HUES64 (cell line): ENCODE results near the gene SLC39A11.
"Not testable (repeated sequence)": the region's sequence is repeated elsewhere in the genome, so short reads cannot be mapped to it uniquely, and the experiment has no call there.

Source experiments
- H3K27ac ChIP-seq: 2 replicates; pipeline ENCODE4 v1.7.0; 2013; ENCODE audit warnings: low read depth, low read length, inconsistent platforms
- H3K27me3 ChIP-seq: 2 replicates; pipeline ENCODE4 v1.6.1; 2013; ENCODE audit warnings: mild to moderate bottlenecking, low read length; ENCODE audit not compliant: insufficient read depth
- H3K36me3 ChIP-seq: 2 replicates; pipeline ENCODE4 v1.6.1; 2013; ENCODE audit warnings: mild to moderate bottlenecking, low read length; ENCODE audit not compliant: insufficient read depth
- H3K4me1 ChIP-seq: 2 replicates; pipeline ENCODE4 v1.6.1; 2013; ENCODE audit warnings: mild to moderate bottlenecking, low read length, moderate library complexity; ENCODE audit not compliant: insufficient read depth
- H3K4me3 ChIP-seq: 2 replicates; pipeline ENCODE4 v1.5.1; 2013; ENCODE audit warnings: mild to moderate bottlenecking, low read length, moderate library complexity
- H3K9ac ChIP-seq: 2 replicates; pipeline ENCODE4 v1.6.1; 2013; ENCODE audit warnings: mild to moderate bottlenecking, low read depth, low read length
- H3K9me3 ChIP-seq: 2 replicates; pipeline ENCODE4 v1.6.1; 2013; ENCODE audit warnings: low read depth, low read length; ENCODE audit not compliant: insufficient read depth
- WGBS: fragments of 150-250, 120-280 bp; methylation state at CpG from one replicate; pipeline ENCODE4 v1.1.7; 2013; ENCODE audit warnings: missing lambda C conversion rate; 5-methylcytosine and 5-hydroxymethylcytosine counted together

SLC39A11 gene

DNA sequence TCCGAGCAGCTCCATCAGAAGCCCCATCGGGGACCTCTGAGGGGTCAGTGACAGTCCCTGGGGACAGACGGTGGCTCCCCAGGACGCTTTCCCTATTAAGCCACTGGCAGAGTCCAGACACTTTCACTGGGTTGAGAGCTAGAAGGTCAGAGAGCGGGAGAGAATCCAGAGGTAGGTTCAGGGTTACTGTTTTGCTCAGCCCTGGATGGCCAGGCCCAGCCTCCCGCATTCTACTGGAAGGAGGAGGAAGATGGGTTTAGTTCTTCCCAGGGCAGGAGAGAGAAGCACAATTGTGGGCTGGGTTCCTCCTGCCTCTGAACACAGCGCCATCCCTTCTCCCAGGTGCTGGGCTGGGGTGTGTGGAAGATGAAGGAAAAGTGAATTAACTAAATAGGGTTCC, 452.8 kb downstream of the SLC39A11 start:
- H3K27ac ChIP-seq = no peak overlapping the region

DNA sequence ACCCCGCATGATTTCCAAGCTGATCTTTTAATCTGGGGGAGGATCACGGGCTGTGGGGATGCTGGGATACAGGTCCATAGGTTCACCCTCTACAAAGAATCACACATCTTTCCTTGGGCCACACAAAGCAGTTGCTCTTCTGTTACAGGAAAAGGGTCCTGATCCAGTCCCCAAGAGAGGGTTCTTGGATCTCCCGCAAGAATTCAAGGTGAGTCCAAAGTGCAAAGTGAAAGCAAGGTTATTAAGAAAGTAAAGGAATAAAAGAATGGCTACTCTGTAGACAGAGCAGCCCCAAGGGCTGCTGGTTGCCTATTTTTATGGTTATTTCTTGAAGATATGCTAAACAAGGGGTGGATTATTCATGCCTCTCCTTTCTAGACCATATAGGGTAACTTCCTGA, 453.6 kb downstream of the SLC39A11 start:
- not testable (repeated sequence) for H3K9ac ChIP-seq, H3K27me3 ChIP-seq, H3K9me3 ChIP-seq, H3K36me3 ChIP-seq, H3K4me3 ChIP-seq, H3K27ac ChIP-seq, H3K4me1 ChIP-seq
- over 99% methylated on average over 3 of the region's 3 CpGs for WGBS

More for the DNA sequence above, 452.8 kb downstream of the SLC39A11 start:
- Histone ChIP-seq H3K27me3 (no peaks in the 10 kb centered on the region), H3K4me3 (no peak overlapping the region), H3K4me1 (no peaks in the 10 kb centered on the region), H3K36me3 (no peaks in the 10 kb centered on the region), H3K9me3 (no peaks in the 10 kb centered on the region), H3K9ac (no peak overlapping the region)
- WGBS = 94% methylated on average over 7 of the region's 7 CpGs

DNA sequence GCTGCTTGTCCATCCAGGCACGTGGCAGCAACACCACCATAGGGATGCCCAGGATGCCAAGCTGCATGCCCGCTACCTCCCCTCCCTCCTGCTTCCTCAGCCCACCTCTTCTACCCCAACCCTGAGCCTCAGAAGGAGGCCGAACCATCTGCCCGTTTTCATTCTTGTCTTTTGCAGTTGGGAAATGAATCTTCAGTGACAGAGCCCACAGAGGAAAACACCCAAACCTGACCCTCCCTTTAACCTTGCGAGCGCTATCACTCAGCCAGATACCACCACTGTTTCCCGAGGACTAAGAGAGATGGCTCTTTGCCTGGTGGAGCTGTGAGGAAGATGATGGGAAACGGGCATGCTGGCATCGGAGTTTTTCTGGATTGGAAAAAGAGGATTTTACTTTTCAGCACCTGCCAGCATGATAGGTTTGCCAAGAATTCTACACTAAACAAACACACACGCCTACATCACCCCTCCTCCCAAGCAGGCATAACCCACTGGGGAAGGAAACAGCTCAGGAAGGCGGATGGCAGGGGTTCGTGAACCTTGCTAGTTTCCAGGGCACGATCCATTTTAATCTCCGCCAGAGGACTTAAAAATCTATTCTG, 457.4 kb downstream of the SLC39A11 start:
- no peaks in the 10 kb centered on the region for H3K9me3 ChIP-seq
- no peak overlapping the region for H3K4me3 ChIP-seq
- 0 out of 2 replicates have a peak, but pooled peaks cover 2% of the 10 kb centered on the region for H3K4me1 ChIP-seq
- H3K9ac ChIP-seq = no peak overlapping the region
- no peak overlapping the region for H3K27ac ChIP-seq
- H3K27me3 ChIP-seq = no peaks in the 10 kb centered on the region
- no peaks in the 10 kb centered on the region for H3K36me3 ChIP-seq
- 92% methylated on average over 14 of the region's 14 CpGs for WGBS

DNA sequence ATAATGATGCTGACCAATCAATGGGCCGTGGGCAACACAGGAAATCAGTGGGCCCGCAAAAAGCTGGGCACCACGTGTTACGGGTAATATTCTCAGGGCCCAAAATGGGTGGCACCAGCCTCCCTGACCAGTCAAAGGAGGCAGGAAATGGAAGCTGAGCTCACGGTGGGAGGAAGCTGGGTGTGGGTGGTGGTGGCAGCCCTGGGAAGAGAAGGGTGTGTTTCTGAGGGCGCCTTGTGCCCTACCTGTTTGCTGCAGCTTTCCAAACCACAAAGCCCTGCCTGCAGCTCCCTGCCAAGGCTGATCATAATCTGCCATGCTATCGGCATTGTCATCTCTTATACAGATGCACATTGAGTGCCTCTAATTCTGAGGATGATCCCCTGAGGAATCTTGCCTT, 457.9 kb downstream of the SLC39A11 start:
- Histone ChIP-seq H3K4me1 (0 out of 2 replicates have a peak, but pooled peaks cover 2% of the 10 kb centered on the region), H3K9ac (no peak overlapping the region)

DNA sequence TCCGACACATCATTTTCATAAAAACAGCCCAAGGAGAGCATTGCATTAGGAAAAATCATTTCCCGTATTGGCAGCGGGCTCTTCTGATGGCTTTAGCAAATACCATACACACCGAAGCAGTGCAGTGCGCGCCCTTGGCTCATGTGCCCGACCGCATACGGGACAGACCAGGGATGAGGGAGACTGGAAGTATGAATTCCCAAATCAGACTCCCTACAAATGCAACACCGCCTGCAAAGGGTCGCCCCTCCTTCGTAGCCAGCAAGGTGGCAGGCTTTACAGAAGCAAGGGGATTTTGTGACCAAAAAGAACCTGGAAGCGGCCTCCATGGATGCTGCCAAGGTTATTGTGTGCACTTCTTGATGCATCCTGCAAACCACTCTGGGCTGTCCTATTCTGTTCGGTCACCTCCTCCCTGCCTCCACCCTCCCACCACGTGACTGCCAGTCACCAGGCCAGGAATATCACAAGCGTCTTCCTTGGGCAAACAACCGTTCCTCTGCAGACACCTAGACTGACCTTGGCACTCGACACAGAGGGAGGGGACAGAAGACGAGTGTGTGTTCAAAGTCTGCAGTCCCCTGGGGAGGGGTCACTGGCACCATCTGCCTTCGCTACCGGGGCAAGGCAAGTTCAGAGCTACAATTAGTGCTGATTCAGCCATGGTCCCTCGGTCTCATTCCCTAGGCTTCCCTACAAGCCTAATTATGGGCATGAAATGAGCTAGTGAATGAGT, 460.4 kb downstream of the SLC39A11 start:
- Histone ChIP-seq H3K27me3 (no peaks in the 10 kb centered on the region), H3K27ac (no peak overlapping the region), H3K4me1 (0 out of 2 replicates have a peak, but pooled peaks cover 2% of the 10 kb centered on the region), H3K4me3 (no peak overlapping the region), H3K9ac (no peak overlapping the region), H3K36me3 (no peaks in the 10 kb centered on the region), H3K9me3 (no peaks in the 10 kb centered on the region)
- 84% methylated on average over 22 of the region's 22 CpGs for WGBS

More for the DNA sequence above, 457.9 kb downstream of the SLC39A11 start:
- 78% methylated on average over 7 of the region's 7 CpGs for WGBS
- no peaks in the 10 kb centered on the region for H3K36me3 ChIP-seq
- H3K27ac ChIP-seq = no peak overlapping the region
- H3K27me3 ChIP-seq = no peaks in the 10 kb centered on the region
- no peak overlapping the region for H3K4me3 ChIP-seq
- H3K9me3 ChIP-seq = no peaks in the 10 kb centered on the region

DNA sequence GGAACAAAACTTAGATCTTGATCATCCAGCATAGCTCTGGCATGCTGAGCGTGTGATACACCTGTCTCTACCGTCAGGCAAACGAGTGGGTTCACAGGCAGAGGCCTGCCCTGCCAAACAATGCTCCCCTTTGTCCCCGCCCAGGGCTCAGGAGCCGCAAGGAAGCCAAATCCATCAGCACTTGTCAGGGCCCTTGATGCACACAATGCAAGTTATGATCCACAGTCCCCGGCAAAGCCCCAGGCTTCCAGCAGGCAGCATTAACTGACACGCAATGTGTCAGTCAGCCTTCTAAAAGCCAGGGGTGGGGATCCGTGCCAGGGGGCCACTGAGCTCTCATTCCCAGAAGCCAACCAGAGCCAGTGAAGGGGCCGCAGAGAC, 460.9 kb downstream of the SLC39A11 start:
- no peaks in the 10 kb centered on the region for H3K36me3 ChIP-seq
- no peak overlapping the region for H3K4me3 ChIP-seq
- H3K9ac ChIP-seq = no peak overlapping the region
- WGBS = 81% methylated on average over 9 of the region's 9 CpGs
- H3K27me3 ChIP-seq = no peaks in the 10 kb centered on the region
- no peaks in the 10 kb centered on the region for H3K9me3 ChIP-seq
- H3K4me1 ChIP-seq = 0 out of 2 replicates have a peak, but pooled peaks cover 2% of the 10 kb centered on the region
- H3K27ac ChIP-seq = no peak overlapping the region

DNA sequence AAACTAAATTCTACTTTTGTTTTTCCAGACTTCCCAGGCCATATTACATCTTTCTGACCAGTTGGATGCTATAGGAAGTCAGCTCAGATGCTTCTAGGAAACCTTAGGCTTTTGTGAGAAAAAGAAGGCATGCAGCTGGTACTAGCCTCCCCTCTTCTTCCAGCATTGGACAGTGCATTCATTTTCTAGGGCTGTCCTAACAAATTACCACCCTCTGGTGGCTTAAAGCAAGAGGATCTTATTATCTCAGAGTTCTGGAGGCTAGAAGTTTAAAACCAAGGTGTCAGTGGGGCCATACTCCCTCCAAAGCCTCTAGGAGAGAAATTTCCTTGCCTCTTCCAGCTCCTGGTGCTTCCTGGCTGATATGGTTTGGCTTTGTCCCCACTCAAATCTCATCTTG, 467.8 kb downstream of the SLC39A11 start:
- Histone ChIP-seq H3K27me3 (no peaks in the 10 kb centered on the region), H3K36me3 (no peaks in the 10 kb centered on the region), H3K27ac (no peak overlapping the region)

DNA sequence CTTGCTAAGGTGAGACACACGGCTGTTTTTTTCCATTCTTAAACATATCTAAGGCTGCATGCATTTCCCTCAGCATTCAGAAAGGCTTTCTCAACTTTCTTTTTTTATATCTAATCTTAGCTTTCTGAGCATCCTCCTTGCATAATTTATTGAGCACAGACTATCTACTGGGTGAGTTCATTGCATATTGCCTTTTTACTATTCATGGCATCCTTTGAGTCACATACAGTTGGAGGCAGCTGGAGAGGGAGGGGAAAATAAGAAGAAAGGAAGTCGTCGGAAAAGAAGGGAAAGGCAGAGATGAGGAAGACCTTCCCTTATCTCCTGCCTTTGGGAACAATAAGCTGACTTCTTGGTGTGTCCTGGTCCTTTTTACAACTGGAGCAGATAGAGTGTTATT, 468.3 kb downstream of the SLC39A11 start:
- 61% methylated on average over 3 of the region's 3 CpGs for WGBS
- Histone ChIP-seq H3K27ac (no peak overlapping the region), H3K36me3 (no peaks in the 10 kb centered on the region), H3K4me1 (peaks cover 4% of the 10 kb centered on the region), H3K27me3 (no peaks in the 10 kb centered on the region), H3K9ac (no peak overlapping the region), H3K4me3 (no peak overlapping the region), H3K9me3 (no peaks in the 10 kb centered on the region)

More for the DNA sequence above, 467.8 kb downstream of the SLC39A11 start:
- Histone ChIP-seq H3K4me1 (peaks cover 4% of the 10 kb centered on the region), H3K9ac (no peak overlapping the region), H3K4me3 (no peak overlapping the region), H3K9me3 (no peaks in the 10 kb centered on the region)

DNA sequence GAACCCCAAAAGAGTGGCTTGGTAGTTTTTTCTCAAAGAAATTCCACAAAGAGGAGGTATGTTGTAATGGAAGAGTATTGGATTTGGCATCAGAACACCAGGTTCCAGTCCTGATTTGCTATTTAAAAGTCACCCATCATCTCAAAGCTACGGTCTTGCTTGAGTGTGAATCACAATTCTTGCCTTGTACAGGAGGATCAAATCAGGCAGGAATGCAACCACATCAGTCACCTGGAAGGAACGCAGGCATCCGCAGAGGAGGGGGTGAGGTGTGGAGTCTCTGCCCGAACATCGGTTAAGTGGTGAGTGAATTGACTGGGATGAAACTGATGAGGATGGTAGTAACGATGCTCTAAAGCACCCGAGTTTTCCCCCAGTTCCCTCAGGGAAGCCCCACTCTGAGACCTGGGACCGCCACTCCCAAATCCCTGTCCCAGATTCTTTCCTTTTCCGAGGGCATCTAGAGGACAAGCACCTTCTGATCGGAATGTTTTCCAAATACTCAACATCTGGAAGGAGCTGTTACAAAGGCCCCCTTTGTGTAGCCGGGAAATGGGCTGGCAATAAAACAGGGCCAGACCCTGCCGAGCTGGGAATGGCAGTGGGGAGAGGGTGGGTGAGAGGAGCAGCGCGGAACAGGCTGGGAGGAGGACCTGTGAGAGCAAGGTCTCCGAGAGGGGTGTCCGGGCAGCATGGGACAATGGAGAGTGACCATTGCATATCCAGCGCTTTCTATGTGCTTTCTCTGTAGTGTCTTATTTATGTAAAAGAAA, 469.6 kb downstream of the SLC39A11 start:
- Histone ChIP-seq H3K4me3 (no peak overlapping the region), H3K4me1 (peaks cover 4% of the 10 kb centered on the region), H3K27me3 (no peaks in the 10 kb centered on the region), H3K36me3 (no peaks in the 10 kb centered on the region), H3K9me3 (no peaks in the 10 kb centered on the region), H3K27ac (no peak overlapping the region), H3K9ac (no peak overlapping the region)
- WGBS = 79% methylated on average over 17 of the region's 17 CpGs

DNA sequence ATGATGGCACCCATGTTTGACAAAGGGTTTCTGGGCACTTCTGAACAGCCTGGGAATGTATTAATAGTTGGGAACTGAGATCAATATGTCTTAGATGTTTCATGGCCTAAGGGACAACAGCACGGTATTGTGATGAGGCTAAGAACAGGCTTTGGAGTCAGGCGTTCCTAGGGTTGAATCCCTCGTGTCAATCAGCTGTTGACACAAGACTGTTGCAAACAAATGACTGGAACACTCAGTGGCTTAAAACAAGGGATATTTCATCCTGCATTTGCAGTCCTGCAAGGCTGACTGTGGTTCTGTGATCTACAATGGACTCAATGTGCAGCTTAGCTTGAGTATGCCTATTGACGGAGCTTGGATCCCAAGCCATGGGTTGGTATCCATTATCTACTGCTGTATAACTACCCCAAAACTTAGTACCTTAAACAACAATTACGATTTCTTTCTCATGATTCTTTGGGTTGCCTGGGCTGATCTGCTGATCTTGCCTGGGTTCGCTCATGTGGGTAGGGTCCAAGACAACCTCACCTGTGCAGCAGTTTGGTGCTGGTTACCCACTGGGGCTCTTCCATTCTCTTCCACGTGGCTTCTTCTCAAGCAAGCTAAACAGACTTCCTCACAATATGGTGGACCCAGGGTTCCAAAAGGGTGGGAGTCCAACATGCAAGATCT, 472.4 kb downstream of the SLC39A11 start:
- Histone ChIP-seq H3K36me3 (no peaks in the 10 kb centered on the region), H3K4me1 (peaks cover 8% of the 10 kb centered on the region), H3K9ac (no peak overlapping the region), H3K27ac (no peak overlapping the region), H3K4me3 (no peak overlapping the region), H3K27me3 (peaks cover 5% of the 10 kb centered on the region; the same call in 1 of the 2 replicates), H3K9me3 (no peaks in the 10 kb centered on the region)
- 93% methylated on average over 7 of the region's 7 CpGs for WGBS
